Stimulated activated CD8-positive, alpha-beta memory T cell treated with anti-CD3 and anti-CD28 coated beads, Interleukin-15, amount 100 ng/mL, for 48 hours (primary cell): ENCODE results near the gene PCDHGA9.
A peak's percentile ranks its signal among the peaks of the same experiment; 100 is the strongest.
"Not testable (repeated sequence)": the region's sequence is repeated elsewhere in the genome, so short reads cannot be mapped to it uniquely, and the experiment has no call there.

Source experiments
- DNase-seq, 2 donors: peaks; one replicate each; pipeline ENCODE4 v3.0.0-alpha.2; 2020; ENCODE audit warnings: low read depth in 2 of 2

Gene PCDHGA9

DNA sequence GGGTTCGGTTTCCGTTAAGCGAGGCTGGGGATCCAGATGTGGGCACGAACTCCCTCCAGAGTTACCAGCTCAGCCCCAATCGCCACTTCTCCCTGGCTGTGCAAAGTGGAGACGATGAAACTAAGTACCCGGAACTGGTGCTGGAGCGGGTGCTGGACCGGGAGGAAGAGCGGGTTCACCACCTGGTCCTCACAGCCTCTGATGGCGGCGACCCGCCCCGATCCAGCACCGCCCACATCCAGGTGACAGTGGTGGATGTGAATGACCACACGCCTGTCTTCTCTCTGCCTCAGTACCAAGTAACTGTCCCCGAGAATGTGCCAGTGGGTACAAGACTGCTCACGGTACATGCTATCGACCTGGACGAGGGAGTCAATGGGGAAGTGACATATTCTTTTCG lies 19.2 kb upstream of the PCDHGA9 start:
- DNase-seq, result no peak

DNA sequence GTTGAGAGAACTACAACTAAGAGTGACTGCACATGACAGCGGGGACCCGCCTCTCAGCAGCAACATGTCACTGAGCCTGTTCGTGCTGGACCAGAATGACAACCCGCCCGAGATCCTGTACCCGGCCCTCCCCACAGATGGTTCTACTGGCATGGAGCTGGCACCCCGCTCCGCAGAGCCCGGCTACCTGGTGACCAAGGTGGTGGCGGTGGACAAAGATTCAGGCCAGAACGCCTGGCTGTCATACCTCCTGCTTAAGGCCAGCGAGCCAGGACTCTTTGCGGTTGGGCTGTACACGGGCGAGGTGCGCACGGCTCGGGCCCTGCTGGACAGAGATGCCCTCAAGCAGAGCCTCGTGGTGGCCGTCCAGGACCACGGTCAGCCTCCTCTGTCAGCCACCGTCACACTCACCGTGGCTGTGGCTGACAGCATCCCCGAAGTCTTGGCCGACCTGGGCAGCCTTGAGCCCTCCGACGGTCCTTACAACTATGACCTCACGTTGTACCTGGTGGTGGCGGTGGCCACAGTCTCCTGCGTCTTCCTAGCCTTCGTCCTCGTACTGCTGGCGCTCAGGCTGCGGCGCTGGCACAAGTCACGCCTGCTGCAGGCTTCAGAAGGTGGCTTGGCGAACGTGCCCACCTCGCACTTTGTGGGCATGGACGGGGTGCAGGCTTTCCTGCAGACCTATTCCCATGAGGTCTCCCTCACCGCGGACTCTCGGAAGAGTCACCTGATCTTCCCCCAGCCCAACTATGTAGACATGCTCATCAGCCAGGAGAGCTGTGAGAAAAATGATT lies 17.9 kb upstream of the PCDHGA9 start:
- DNase-seq, result no peak

DNA sequence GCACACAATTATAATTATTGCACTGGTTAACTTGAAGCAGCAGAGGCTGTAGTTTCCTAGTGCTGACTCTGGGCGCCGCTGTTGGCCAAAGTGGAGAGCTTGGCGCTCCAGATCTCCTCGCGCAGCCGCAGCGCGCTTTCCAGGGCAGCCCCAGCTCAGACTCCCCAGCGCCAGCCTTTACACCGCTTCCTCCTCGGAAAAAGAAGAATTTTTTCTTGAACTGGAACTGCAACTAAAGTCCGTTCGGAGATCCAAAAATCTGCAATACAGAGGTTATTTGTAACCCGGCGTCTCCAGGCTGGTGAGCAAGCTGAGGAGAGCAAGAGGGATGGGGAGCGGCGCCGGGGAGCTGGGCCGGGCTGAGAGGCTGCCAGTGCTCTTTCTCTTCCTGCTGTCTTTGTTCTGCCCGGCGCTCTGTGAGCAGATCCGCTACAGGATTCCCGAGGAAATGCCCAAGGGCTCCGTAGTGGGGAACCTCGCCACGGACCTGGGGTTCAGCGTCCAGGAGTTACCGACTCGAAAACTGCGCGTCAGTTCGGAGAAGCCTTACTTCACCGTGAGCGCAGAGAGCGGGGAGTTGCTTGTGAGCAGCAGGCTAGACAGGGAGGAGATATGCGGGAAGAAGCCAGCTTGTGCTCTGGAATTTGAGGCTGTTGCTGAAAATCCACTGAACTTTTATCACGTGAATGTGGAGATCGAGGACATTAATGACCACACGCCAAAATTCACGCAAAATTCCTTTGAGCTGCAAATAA lies 14.8 kb upstream of the PCDHGA9 start, which contains the start of gene PCDHGB4:
PCDHGB4 (plus strand) TSS at position 142 of the 755 bp plus-strand sequence; CDS start at position 329, 187 bp downstream.
- DNase-seq, result not testable (repeated sequence)

DNA sequence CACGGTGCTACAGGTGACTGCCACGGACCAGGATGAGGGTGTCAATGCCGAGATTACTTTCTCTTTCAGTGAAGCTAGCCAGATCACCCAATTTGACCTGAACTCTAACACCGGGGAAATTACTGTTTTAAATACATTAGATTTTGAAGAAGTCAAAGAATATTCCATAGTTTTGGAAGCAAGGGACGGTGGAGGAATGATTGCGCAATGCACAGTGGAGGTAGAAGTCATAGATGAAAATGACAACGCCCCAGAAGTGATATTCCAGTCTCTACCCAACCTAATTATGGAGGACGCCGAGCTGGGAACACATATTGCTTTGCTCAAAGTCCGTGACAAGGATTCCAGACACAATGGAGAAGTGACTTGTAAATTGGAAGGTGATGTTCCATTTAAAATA lies 13.9 kb upstream of the PCDHGA9 start:
- no peak for DNase-seq

DNA sequence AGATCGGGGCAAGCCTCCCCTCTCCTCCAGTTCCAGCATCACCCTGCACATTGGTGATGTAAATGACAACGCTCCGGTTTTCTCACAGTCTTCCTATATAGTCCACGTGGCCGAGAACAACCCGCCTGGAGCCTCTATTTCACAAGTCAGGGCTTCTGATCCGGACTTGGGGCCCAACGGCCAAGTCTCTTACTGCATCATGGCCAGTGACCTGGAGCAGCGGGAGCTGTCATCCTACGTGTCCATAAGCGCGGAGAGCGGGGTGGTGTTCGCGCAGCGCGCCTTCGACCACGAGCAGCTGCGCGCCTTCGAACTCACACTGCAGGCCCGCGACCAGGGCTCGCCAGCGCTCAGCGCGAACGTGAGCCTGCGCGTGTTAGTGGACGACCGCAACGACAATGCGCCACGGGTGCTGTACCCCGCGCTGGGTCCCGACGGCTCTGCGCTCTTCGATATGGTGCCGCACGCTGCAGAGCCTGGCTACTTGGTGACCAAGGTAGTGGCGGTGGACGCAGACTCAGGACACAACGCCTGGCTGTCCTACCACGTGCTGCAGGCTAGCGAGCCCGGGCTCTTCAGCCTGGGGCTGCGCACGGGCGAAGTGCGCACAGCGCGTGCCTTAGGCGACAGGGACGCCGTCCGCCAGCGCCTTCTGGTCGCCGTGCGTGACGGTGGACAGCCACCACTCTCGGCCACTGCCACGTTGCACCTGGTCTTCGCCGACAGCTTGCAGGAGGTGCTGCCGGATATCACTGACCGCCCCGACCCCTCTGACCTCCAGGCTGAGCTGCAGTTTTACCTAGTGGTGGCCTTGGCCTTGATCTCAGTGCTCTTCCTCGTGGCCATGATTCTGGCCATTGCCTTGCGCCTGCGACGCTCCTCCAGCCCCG lies 13.2 kb upstream of the PCDHGA9 start:
- DNase-seq, result no peak

DNA sequence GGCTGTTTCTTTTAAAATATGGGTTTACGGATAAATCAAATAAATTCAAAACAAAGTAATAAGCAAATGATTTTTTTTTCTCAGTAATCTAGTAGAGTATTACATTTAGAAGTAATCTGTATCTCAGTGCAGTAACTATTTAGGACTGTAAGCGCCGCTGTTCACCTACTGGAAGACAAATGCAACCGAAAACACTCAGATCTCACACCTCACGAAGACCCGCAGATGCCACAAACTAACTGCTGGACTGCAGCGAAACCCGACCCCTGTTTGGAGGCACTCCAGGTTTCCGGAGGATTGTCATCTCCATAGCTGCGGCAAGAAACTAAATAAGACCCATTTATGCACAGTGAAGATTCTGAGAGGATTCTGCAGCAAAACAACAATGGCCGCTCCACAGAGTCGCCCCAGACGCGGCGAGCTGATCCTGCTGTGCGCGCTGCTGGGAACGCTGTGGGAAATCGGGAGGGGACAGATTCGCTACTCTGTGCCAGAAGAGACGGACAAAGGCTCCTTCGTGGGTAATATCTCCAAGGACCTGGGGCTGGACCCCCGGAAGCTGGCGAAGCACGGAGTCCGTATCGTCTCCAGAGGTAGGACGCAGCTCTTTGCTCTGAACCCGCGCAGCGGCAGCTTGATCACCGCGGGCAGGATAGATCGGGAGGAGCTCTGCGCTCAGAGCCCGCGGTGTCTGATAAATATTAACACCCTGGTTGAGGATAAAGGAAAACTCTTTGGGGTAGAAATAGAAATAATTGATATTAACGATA lies 10.0 kb upstream of the PCDHGA9 start, which contains the start of gene PCDHGA8:
PCDHGA8 (plus strand) TSS at position 205 of the 770 bp plus-strand sequence; CDS start at position 386, 181 bp downstream.
- DNase-seq, result no peak

DNA sequence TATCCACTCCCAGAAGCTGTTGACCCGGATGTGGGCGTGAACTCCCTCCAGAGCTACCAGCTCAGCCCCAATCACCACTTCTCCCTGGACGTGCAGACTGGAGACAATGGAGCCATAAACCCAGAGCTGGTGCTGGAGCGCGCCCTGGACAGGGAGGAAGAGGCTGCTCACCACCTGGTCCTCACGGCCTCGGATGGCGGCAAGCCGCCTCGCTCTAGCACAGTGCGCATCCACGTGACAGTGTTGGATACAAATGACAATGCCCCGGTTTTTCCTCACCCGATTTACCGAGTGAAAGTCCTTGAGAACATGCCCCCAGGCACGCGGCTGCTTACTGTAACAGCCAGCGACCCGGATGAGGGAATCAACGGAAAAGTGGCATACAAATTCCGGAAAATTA lies 9.3 kb upstream of the PCDHGA9 start:
- no peak for DNase-seq

DNA sequence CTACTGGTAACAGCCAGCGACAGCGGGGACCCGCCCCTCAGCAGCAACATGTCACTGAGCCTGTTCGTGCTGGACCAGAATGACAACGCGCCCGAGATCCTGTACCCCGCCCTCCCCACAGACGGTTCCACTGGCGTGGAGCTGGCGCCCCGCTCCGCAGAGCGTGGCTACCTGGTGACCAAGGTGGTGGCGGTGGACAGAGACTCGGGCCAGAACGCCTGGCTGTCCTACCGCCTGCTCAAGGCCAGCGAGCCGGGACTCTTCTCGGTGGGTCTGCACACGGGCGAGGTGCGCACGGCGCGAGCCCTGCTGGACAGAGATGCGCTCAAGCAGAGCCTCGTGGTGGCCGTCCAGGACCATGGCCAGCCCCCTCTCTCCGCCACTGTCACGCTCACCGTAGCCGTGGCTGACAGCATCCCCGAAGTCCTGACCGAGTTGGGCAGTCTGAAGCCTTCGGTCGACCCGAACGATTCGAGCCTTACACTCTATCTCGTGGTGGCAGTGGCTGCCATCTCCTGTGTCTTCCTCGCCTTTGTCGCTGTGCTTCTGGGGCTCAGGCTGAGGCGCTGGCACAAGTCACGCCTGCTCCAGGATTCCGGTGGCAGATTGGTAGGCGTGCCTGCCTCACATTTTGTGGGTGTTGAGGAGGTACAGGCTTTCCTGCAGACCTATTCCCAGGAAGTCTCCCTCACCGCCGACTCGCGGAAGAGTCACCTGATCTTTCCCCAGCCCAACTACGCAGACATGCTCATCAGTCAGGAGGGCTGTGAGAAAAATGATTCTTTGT lies 8.0 kb upstream of the PCDHGA9 start:
- not testable (repeated sequence) for DNase-seq

DNA sequence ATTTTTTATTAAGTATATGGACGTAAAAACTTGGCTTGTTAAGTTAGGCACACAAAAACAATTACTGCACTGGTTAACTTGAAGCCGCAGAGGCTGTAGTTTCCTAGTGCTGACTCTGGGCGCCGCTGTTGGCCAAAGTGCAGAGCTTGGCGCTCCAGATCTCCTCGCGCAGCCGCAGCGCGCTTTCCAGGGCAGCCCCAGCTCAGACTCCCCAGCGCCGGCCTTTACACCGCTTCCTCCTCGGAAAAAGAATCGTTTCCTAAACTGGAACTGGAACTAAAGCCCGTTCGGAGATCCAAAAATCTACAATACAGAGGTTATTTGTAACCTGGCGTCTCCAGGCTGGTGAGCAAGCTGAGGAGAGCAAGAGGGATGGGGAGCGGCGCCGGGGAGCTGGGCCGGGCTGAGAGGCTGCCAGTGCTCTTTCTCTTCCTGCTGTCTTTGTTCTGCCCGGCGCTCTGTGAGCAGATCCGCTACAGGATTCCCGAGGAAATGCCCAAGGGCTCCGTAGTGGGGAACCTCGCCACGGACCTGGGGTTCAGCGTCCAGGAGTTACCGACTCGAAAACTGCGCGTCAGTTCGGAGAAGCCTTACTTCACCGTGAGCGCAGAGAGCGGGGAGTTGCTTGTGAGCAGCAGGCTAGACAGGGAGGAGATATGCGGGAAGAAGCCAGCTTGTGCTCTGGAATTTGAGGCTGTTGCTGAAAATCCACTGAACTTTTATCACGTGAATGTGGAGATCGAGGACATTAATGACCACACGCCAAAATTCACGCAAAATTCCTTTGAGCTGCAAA lies 4.6 kb upstream of the PCDHGA9 start, which contains the start of gene PCDHGB5:
PCDHGB5 (plus strand) TSS at position 192 of the 796 bp plus-strand sequence; CDS start at position 373, 181 bp downstream.
- DNase-seq, result not testable (repeated sequence)

DNA sequence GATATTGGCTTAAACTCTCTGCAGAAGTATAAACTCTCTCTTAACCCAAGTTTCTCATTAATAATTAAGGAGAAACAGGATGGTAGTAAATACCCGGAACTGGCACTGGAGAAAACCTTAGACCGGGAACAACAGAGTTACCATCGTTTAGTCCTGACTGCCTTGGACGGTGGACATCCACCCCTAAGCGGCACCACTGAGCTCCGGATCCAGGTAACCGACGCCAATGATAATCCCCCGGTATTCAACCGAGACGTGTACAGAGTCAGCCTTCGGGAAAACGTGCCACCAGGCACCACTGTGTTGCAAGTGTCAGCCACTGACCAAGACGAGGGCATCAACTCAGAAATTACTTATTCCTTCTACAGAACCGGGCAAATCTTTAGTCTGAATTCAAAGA lies 4.0 kb upstream of the PCDHGA9 start:
- DNase-seq, result no peak

DNA sequence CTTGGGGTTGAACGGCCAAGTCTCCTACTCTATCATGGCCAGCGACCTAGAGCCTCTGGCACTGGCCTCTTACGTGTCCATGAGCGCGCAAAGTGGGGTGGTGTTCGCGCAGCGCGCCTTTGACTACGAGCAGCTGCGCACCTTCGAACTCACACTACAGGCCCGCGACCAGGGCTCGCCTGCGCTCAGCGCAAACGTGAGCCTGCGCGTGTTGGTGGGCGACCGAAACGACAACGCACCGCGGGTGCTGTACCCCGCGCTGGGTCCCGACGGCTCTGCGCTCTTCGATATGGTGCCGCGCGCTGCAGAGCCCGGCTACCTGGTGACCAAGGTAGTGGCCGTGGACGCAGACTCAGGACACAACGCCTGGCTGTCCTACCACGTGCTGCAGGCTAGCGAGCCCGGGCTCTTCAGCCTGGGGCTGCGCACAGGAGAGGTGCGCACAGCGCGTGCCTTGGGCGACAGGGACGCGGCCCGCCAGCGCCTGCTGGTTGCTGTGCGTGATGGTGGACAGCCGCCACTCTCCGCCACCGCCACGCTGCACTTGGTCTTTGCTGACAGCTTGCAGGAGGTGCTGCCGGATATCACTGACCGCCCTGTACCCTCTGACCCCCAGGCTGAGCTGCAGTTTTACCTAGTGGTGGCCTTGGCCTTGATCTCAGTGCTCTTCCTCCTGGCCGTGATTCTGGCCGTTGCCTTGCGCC lies 2.9 kb upstream of the PCDHGA9 start:
- DNase-seq, result no peak

DNA sequence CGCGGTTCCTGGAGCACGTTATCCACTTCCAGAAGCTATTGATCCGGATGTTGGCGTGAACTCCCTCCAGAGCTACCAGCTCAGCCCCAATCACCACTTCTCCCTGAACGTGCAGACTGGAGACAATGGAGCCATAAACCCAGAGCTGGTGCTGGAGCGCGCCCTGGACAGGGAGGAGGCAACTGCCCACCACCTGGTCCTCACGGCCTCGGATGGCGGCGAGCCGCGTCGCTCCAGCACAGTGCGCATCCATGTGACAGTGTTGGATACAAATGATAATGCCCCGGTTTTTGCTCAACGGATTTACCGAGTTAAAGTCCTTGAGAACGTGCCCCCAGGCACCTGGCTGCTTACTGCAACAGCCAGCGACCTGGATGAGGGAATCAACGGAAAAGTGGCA lies 809 bp downstream of the PCDHGA9 start:
- no peak for DNase-seq

DNA sequence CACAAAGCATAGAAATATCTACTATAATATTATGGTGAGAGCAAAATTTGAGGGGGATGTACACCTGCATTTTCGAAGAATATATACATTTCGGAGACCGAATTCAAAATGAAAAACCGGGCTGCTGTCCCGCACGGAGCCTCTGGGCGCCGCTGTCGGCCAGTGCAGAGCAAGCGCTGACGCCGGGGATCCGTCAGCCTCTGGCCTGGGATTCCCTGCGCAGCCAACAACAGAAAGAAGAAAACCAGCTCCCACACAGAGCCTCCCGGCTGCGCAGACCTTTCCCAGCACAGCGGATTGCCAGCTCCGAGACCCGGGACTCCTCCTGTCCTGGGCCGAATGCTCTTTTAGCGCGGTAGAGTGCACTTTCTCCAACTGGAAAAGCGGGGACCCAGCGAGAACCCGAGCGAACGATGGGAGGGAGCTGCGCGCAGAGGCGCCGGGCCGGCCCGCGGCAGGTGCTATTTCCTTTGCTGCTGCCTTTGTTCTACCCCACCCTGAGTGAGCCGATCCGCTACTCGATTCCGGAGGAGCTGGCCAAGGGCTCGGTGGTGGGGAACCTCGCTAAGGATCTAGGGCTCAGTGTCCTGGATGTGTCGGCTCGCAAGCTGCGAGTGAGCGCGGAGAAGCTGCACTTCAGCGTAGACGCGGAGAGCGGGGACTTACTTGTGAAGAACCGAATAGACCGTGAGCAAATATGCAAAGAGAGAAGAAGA lies 5.4 kb downstream of the PCDHGA9 start, which contains the start of gene PCDHGB6:
PCDHGB6 (plus strand) TSS at position 232 of the 716 bp plus-strand sequence; CDS start at position 414, 182 bp downstream.
- DNase-seq, result peak in 1 of 2 donors; percentile 23

DNA sequence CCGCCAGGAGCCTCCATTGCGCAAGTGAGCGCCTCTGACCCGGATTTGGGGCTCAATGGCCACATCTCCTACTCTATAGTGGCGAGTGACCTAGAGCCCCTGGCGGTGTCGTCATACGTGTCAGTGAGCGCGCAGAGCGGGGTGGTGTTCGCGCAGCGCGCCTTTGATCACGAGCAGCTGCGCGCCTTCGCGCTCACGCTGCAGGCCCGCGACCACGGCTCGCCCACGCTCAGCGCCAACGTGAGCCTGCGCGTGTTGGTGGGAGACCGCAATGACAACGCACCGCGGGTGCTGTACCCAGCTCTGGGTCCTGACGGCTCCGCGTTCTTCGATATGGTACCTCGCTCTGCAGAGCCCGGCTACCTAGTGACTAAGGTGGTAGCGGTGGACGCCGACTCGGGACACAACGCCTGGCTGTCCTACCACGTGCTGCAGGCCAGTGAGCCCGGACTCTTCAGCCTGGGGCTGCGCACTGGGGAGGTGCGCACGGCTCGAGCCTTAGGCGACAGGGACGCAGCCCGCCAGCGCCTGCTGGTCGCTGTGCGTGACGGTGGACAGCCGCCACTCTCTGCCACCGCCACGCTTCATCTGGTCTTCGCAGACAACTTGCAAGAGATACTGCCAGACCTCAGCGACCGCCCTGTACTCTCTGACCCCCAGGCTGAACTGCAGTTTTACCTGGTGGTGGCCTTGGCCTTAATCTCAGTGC lies 7.2 kb downstream of the PCDHGA9 start:
- DNase-seq, result no peak

DNA sequence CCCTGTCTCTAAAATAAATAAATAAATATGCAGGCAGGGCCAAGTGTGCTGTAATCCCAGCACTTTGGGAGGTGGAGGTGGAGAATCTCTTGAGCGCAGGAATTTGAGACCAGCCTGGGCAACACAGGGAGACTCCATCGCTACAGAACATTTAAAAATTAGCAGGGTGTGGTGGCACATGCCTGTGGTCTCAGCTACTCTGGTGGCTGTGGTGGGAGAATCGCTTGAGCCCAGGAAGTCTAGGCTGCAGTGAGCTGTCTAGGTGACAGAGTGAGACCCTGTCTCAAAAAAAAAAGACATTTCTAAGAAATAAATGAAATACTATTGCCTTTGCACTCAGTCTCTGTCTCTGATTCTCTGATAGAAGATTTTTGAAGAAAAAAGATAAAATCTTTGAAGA lies 9.0 kb downstream of the PCDHGA9 start:
- no peak for DNase-seq

DNA sequence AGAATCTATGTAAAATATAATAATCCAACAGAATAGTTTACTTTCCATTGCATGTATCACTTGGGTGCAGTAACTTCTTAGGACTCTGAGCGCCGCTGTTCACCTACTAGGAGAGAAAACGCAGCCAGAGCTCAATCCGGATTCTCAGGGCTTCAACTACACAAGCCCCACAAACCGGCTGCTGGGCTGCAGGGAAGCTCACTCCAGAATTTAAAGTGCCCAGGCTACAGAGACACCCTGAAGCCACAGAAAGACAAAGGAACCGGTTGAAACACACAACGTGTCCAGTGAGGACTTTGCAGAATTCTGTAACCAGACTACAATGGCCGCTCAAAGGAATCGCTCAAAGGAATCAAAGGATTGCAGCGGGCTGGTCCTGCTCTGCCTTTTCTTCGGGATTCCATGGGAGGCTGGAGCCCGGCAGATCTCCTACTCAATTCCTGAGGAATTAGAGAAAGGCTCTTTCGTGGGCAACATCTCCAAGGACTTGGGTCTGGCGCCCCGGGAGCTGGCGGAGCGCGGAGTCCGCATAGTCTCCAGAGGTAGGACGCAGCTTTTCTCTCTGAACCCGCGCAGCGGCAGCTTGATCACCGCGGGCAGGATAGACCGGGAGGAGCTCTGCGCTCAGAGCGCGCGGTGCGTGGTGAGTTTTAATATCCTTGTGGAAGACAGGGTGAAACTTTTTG lies 10.4 kb downstream of the PCDHGA9 start, which contains the start of gene PCDHGA10:
PCDHGA10 (plus strand) TSS at position 134 of the 686 bp plus-strand sequence; CDS start at position 323, 189 bp downstream.
- DNase-seq, result no peak
